T1000 (cell line): ENCODE data around the gene VAX1.
"Not testable (repeated sequence)": the region's sequence is repeated elsewhere in the genome, so short reads cannot be mapped to it uniquely, and the experiment has no call there.

Experiments
- DNase-seq: peaks from one replicate; lab custom pipeline; 2025; ENCODE audit warnings: mixed read lengths; lab: John Stamatoyannopoulos, UW

The VAX1 gene, protein sequence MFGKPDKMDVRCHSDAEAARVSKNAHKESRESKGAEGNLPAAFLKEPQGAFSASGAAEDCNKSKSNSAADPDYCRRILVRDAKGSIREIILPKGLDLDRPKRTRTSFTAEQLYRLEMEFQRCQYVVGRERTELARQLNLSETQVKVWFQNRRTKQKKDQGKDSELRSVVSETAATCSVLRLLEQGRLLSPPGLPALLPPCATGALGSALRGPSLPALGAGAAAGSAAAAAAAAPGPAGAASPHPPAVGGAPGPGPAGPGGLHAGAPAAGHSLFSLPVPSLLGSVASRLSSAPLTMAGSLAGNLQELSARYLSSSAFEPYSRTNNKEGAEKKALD

DNA sequence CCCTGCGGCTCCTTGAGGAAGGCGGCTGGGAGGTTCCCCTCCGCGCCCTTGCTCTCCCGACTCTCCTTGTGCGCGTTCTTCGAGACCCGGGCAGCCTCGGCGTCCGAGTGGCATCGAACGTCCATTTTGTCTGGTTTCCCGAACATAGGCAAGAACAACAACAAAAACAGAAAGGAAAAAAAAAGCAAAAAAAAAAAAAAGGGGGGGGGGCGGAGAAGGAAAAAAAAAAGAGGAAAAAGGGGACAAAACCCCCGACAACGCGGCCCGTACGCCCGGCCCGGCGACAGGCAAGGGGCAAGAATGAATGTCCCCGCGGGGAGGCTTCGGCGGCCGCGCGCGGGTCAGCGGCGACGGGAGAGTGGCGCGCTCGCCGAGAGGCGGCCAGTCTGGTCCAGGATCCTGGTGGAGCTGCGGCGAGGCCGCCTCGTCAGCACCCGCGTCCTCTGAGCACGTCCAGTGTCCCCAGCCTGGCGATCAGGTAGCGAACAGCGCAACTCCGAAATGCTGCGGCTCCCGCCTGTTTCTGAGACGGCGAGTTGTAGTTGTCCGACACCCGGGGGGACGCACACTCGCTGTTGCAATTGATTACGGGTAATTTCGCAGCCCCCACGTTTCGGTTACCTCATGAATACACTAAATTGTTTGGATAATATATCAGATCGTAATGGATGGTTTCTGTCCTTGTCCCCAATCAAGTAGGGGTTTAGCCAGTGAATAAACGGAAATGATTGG, at the start of gene VAX1:
Gene VAX1, minus strand, starts transcription at position 360 of the 732 bp plus-strand sequence. Its CDS starts 214 bp downstream, at position 146.
- DNase-seq: no peak

DNA sequence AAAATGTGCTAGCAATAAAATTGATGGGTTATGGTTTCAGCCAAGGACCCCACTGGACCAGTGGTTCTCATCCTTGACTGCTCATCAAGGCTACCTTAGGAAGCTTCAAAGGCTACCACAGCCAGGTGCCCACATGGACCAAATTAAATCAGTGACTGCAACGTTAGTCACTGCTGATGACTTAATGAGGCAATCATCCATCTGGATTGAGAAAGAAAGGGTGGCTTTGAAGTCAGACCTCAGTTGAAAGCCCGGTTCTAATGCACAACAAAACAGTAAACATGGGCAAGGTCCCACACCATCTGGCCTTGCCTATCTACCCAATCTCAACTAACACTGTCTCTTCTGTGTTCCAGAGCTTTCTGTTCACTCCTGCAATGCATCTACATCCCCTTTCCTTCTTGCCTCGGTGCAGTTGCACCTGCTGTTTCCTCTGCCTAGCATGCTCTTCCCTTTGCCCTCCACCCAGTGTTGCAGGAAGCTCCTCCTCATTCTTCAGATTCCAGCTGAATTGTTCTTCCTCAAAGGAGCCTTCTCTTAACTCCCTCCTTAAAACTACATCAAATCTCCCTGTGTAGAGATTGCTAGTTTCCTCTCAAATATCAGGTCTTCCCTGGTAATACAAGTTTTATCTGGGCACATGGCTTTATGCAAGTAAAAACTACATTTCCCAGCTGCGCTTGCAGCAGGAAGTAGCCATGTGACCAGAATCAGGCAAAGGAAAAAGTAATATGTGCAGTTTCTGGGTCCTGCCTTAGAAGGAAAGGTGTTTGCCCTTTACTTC, 49.0 kb upstream of the VAX1 start:
- DNase-seq: no peak

DNA sequence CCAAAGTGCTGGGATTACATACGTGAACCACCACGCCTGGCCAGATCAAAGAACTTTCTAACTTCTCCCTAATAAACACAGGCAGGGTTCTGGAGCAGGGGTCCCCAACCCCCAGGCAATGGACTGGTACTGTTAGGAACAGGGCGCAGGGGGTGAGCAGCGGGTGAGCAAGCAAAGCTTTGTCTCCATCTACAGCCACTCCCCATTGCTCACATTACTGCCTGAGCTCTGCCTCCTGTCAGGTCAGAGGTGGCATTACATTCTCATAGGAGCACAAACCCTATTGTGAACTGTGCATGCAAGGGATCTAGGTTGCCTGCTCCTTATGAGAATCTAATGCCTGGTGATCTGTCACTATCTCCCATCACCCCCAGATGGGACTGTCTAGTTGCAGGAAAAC, 47.7 kb upstream of the VAX1 start:
- not testable (repeated sequence) for DNase-seq

DNA sequence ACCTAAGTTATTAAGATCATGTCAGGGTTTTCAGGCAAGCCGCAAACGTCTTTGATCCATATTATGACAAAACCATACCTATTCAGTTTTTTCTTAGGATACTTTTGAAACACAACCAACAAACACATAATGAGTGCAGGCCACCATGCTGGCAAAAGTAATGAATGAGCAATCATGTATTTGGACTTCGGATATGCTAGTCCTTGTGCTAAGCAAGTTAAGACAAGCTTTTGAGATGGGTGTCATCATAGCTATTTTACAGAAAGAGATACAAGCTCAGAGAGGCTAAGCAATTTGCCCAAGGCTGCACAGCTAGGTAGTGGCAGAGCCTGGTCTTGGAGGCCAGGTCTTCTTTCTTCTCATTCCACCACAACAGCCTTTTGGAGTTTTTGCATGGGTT, 46.8 kb upstream of the VAX1 start:
- no peak for DNase-seq

DNA sequence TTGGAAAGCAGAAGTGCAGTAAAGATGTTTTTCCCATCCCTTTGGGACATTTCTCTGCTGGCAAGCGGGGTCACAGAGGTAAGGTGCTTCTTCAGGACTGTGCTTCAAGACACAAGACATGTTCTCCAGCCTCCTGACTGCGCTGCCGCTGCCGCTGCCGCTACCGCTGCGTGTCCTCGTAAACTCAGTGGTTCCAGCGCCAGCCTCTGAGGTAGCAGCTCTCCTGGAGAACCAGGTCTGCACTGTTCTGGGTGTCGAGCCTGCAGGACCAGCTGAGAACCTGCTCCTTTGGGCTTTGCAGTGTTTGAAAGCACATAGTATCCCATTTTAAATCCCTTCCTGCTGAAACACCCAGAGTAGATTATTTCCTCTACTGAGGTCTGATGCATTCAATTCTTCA, 46.2 kb upstream of the VAX1 start:
- no peak for DNase-seq

DNA sequence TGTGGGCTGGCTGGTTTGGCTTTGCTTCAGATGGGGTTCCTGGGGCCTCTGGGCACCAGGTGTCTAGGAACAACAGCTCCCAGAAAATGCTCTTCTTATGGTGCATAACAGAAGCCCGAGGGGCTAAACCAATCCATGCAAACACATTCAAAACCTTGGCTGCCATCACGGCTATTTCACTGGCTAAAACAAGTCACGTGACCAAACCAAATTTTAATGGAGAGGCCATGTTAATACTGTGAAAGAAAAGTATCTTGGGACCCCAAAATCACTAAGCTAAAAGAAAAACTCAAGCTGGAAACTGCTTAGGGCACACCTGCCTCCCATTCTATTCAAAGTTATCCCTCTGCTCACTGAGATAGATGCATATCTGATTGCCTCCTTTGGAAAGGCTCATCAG, 40.1 kb upstream of the VAX1 start:
- DNase-seq: no peak

DNA sequence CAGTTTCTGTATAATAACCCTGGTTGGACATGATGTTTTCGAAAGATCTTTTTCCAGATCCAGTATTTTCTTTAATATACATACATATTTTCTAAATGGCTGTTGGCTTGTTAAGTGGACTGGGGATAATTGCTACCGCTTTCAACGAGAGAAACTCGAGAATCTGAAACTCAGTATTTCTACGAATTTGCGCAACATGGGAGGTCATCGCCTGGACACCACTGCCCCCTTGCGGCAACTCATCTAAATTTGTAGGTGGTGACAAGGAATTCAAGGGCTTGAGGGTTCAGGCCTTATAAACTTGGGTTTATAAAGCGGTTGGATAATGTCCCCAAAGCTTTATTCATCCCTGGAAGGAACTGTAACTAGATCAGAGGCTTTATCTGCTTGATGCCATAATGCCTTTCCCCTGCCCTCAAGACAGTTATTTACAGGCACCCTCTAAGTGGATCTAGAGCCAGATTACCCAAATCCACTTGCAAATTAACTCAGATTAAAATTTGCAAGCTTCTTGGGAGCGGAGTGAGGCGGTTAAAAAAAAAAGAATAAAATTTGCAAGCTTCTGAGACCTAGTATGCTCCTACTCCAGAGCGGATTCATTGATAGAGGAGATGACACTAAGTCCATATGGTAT, 37.9 kb upstream of the VAX1 start:
- peak; percentile 42 for DNase-seq

DNA sequence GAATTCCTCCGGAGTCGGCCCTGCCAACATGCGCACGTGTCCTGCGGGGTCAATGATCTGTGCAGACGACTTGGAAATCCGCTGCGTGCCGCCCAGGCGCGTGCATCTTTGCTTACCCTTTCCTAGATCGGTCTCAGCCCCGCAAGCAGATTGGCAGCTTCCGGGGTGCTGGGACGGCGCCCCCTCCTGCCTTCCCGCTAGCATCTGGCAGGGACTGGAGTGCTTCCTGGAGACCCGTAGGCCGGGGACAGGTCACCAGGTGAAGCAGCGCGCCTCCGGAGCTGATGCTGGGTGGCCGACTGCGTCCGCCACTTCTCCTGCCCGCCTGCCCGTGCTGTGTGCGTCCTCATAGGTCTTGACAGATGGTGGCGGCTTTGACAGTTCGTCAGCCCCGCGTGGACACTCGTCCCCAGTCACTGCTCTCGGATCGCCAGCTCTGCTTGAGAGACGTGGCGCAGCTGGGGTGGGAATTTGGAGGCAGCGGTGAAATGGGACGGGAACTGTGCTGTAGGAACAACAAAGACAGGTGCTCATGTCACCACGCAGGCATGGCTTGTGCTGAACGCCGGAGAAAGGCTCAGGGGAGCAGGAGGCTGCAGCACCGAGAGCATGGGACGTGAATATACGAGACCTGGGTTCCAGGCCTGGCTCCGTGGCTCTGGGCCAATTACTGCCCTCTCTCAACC, 37.3 kb upstream of the VAX1 start:
- DNase-seq: no peak

DNA sequence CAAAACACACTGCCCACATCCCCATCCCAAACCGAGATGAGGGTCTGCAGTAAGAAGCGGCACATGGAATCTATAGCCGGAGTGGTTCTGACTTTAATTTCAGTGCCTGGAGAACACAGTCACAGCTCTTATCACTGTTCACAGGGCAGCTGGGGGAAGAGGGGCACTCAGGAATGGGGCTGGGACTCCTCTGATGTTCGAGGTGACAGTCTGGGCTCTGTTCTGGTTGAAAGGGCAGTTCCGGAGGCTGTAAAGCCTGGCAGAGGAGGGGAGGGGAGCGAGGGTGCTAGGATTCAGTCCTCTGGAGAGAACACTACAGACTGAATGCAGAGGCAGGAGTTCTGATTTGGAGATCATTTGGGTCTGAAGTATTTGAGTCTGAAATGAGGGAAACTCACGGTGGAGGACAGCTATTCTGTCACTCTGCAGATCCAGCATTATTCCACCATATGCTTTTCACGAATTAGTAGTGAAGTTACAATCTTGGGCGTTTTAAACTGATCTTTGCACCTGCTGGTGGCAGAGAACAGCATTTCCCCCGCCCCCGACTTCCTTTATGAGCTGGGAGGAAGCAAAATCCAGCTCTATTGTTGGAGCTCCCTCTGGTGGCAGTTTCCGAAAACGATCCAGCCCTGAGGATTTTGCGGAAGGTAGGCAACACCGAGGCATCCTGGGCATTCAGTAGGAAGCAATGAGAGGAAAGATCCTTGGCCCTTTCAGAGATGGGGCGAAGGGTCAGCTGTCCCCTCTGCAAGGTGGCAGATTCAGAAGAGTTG, 36.6 kb upstream of the VAX1 start:
- peak; percentile 80 for DNase-seq

DNA sequence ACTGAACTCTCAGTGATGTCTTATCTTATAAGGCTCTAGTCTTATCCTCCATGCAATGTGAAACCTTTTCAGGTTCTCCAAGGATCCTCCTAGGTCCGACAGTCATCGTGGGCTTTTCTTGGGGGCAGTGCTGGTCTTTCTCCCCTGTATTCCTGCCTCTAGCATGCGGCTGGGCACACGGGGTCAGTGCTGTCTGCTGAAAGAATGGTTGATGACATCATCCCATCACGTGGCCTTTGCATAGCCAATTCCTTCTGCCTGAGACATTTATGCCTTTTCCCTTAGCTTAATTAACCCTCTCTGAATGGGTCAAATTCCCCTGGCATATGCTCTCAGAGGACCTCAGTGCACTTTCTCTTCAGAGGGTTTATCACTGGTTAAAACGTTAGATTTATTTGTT, 32.2 kb upstream of the VAX1 start:
- no peak for DNase-seq

DNA sequence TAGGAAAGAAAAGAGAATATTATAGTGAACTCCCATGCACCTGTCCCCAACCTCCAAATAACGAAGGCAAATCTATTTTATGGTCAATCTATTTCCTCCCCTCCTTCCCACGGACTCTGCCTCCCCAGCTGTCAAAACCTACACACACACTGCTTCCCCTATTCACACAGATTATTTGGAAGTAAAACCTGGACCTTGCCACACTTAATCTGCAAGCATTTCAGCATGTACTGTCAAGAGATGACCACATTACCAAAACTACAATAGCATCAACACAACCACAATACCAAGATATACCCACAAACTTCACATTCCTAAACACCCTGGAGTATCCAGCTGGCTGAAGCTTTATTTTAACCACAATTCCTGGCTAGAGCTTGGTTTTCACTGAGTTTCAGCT, 31.4 kb upstream of the VAX1 start:
- DNase-seq: no peak

DNA sequence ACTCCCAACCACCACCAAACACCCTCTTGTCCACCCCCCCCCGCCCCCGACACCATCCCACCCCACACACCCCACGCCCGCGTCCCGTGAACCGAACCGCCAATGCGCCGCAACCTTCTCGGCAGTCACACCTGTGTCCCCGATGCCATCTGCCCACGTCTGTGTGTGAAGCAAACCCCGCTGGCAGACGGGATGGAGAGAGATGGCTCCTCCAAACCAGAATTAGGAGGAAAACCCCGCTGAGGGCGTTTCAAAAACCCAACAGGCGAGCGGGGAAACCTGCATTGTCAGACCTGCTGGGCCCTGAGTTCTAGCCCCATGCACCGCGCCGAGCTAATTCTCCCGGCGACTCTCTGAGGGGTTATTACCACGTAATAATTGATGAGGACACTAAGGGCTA, 30.7 kb upstream of the VAX1 start:
- no peak for DNase-seq

DNA sequence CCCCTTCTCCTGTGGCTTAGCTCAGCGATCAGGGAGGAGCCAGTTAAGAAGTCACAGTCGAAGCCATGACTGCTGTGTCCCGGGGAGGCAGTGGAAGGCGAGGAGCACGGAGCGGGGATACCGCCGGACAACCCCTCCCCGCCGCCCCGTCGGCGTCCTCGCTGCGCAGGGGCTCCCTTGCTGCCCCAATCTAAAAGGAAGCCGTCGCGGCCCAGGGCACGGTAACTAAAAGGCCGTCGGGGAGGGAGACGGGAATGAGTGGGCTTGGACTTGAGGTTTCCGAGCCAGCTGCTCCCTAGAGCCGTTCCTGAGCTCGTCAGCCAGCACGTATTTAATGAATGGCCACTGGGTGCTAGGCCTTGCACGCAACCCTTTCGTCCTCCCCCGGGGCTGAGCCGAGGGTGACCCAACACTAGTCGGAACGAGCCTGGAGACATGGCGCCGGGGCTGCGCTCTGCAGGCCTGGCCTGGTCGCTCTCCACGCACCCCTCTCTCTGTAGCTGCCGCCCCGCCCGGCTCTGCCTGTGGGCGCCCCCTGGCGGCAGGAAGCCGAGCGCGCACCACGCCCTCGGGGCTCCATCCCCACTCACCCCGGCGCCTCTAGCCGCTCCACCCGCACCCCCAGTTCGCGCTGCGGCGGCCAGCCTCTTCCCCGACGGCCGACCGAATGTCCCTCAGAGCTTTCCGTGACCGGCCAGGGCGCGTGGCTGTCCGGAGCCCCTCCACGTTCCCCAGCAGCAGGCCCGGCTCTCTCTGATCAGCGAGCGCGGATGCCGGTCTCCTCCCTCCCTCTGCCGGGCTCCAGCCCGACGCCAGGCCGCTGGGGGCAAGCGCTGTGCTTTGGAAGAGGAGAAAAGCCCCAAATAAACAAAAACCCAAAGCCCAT, 30.0 kb upstream of the VAX1 start:
- DNase-seq: peak; percentile 30

DNA sequence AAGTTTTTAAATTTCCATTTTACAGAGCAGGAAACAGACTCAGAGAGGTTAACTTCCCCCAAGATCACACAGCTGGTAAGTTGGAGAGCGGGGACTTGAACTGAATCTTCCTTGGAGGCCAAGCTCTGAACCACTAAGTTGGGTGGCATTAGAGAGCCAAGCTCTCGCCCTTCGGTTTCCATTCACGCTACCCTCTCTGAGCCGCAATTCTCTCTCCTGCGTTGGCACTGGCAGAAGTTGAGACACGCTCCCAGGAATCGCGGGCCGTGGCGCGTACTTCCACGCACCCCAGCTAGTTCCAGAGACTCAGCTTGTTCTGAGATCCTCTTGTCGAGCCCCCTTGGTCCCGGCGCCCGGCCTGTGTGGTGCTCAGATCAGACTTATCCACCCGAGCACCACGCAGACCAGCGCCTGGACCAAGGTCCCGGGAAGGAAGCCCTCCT, 29.3 kb upstream of the VAX1 start:
- no peak for DNase-seq

DNA sequence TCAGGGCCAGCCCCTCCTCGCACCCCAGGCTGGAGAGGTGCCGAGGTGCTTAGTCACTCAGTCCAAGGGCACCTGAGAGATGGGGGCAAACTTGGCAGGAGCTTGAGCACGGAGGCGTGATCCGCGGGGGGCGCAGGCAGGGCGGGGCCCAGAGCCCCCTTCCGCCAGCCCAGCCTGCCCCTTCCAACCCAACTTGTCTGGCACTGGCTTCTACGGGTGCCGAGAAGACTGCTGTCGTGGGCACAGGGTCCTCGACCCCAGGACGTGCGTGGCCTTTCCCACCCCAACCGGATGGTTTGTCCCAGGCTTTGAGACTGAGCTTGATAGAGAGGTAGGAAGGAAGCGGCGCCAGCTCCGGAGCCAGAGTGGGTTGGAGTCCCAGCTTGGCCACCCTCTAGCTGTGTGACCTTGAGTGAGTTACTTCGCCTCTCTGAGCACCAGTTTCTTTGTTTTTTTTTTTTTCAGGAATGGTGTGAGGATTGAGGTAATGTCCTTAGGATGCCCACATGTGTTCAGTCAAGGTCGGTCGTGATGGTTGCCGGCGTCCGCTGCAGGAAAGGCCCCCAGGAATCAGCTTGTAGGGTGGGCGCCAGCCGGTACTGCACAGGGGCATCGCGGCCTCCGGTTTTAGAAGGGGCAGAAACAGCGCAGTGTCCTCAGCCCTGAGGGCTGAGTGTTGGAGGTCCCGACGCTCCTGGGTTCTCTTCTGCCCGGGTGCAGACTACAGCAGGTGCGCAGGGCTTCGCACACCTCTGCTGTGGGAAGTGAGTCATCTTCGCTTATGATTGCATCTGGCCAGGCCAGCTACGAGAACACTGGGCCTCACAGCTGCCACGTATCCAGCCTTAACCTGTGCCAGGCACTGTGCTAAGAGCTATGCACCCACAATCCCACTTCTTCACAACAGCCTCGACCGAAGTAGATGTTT, 28.6 kb upstream of the VAX1 start:
- DNase-seq: no peak

DNA sequence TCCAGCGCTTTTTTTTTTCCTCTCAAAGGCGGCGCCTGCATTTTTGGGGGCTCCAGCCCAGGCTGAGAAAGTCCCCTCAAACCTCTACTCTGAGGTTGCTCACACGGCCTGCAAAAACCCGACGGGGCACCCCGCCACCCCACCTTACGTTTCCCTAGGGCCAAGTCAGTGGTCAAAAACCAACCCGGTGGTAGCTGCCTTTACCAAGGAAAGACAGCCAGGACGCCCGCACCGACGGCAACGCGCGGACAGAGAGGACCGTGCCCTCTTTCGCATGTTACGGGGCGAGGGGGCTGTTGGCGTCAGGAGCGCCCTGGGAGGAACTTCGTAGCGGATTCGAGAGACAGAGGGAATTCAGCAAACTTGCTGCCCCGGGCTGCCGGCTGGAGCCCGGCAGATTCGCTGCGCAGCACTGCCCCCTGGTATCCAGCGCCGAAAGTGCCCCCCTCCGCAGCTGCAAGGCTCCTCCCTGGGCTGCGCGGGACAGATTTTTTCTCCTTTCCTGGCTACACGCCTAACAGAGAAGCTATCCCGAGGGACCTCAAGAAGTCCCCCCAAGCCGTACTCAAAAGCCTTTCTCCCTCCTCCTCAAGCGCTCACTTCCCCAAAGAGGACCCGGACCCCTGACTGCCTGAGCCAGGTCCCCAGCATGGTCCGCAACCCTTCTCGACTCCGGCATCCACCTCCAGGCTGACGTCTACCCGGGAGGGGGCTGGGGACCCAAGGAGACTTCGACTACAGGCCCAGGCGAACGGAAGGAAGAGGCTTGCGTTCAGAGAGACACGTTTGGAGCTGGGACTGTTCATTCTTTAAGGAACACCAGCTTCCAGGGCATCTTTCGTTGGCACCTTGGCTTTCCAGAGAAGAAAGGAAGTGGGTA, 27.7 kb upstream of the VAX1 start:
- DNase-seq: no peak
